Loucy (cell line): Measurements from ENCODE around the gene ODF2L.
A peak's percentile ranks its signal among the peaks of the same experiment; 100 is the strongest.

Experiments used
- H2AFZ ChIP-seq: fragments of 200-600 bp; sonication (generic); 2 replicates; pipeline ENCODE4 v1.6.0; 2016; ENCODE audit warnings: antibody characterized with exemption, mild to moderate bottlenecking, low read length, moderate library complexity
- H3F3A ChIP-seq: fragments of 200-600 bp; 2 replicates; pipeline ENCODE4 v1.6.0; 2016; ENCODE audit warnings: antibody characterized with exemption, low read depth, mild to moderate bottlenecking
- H3K27me3 ChIP-seq: fragments of 200-600 bp; sonication (generic); 2 replicates; pipeline ENCODE4 v1.6.1; 2014; ENCODE audit warnings: low read length, mild to moderate bottlenecking; ENCODE audit not compliant: insufficient read depth, poor library complexity, severe bottlenecking
- H3K36me3 ChIP-seq: fragments of 200-600 bp; sonication (generic); 2 replicates; pipeline ENCODE4 v1.6.1; 2016; ENCODE audit warnings: low read length; ENCODE audit not compliant: insufficient read depth
- H3K4me1 ChIP-seq: fragments of 200-600 bp; sonication (generic); 2 replicates; pipeline ENCODE4 v1.5.1; 2014; ENCODE audit warnings: low read length, mild to moderate bottlenecking; ENCODE audit not compliant: insufficient read depth, poor library complexity, severe bottlenecking
- H3K4me2 ChIP-seq: fragments of 200-600 bp; sonication (generic); 2 replicates; pipeline ENCODE4 v1.6.0; 2014; ENCODE audit warnings: antibody characterized with exemption, low read length, low read depth, mild to moderate bottlenecking; ENCODE audit not compliant: poor library complexity, severe bottlenecking
- H3K4me3 ChIP-seq: fragments of 200-600 bp; sonication (generic); 2 replicates; pipeline ENCODE4 v1.5.1; 2014; ENCODE audit warnings: low read length, mild to moderate bottlenecking, mixed read lengths; ENCODE audit not compliant: poor library complexity, severe bottlenecking
- H3K79me2 ChIP-seq: fragments of 200-600 bp; sonication (generic); 2 replicates; pipeline ENCODE4 v1.6.1; 2014; ENCODE audit warnings: low read length; ENCODE audit not compliant: insufficient read depth
- H3K9ac ChIP-seq: fragments of 200-600 bp; sonication (generic); 2 replicates; pipeline ENCODE4 v1.6.0; 2014; ENCODE audit warnings: mild to moderate bottlenecking, low read depth, low read length, moderate library complexity; ENCODE audit not compliant: poor library complexity, severe bottlenecking
- H3K9me2 ChIP-seq: fragments of 200-600 bp; sonication (generic); replicated peaks from 2 replicates; pipeline ENCODE4 v1.6.1; 2016; ENCODE audit warnings: low read depth, low read length, mixed read lengths
- H3K9me3 ChIP-seq: fragments of 200-600 bp; sonication (generic); 2 replicates; pipeline ENCODE4 v1.6.1; 2014; ENCODE audit warnings: mild to moderate bottlenecking, antibody characterized with exemption, low read length, low read depth; ENCODE audit not compliant: insufficient read depth
- H4K20me1 ChIP-seq: fragments of 200-600 bp; sonication (generic); 2 replicates; pipeline ENCODE4 v1.6.0; 2014; ENCODE audit warnings: antibody characterized with exemption, low read length, mild to moderate bottlenecking; ENCODE audit not compliant: insufficient read depth, poor library complexity, severe bottlenecking
- CTCF ChIP-seq: fragments of 200-600 bp; sonication (generic); conservative IDR thresholded peaks from 2 replicates; pipeline ENCODE4 v1.5.1; 2014; ENCODE audit warnings: mild to moderate bottlenecking, antibody characterized with exemption, low read length
- EZH2phosphoT487 ChIP-seq: fragments of 200-600 bp; IDR thresholded peaks from 2 replicates; pipeline ENCODE4 v1.6.1; 2018; ENCODE audit warnings: antibody characterized with exemption, mild to moderate bottlenecking, moderate library complexity, borderline replicate concordance

The ODF2L gene

GRCh38 chr1:86387916-86388627, 8.1 kb downstream of the ODF2L start:
- H3K4me1 ChIP-seq: peaks cover 18% of the 10 kb centered on the region
- no peak overlapping the region for H2AFZ ChIP-seq
- H3K4me3 ChIP-seq: no peak overlapping the region
- no peaks in the 10 kb centered on the region for H3K9me2 ChIP-seq
- TF ChIP-seq EZH2phosphoT487 (no peak), CTCF (no peak)
- no peaks in the 10 kb centered on the region for H3F3A ChIP-seq
- H3K27me3 ChIP-seq: no peaks in the 10 kb centered on the region
- H4K20me1 ChIP-seq: no peaks in the 10 kb centered on the region
- H3K79me2 ChIP-seq: peaks cover 16% of the 10 kb centered on the region
- no peak overlapping the region for H3K9ac ChIP-seq
- peak overlapping the region; percentile 49 for H3K4me2 ChIP-seq
- no peaks in the 10 kb centered on the region for H3K36me3 ChIP-seq
- H3K9me3 ChIP-seq: no peaks in the 10 kb centered on the region

GRCh38 chr1:86382878-86383277, 13.2 kb downstream of the ODF2L start:
- Histone ChIP-seq H3K4me1 (peaks cover 6% of the 10 kb centered on the region), H3K79me2 (0 out of 2 replicates have a peak, but pooled peaks cover 3% of the 10 kb centered on the region), H3K4me3 (peak overlapping the region; percentile 57), H3K27me3 (no peaks in the 10 kb centered on the region), H3K9me3 (peaks cover 5% of the 10 kb centered on the region; the same call in 1 of the 2 replicates), H3K36me3 (peaks cover 1% of the 10 kb centered on the region; the same call in 1 of the 2 replicates), H4K20me1 (no peaks in the 10 kb centered on the region), H3F3A (no peaks in the 10 kb centered on the region), H3K9ac (peak overlapping the region; percentile 60), H3K9me2 (no peaks in the 10 kb centered on the region), H3K4me2 (peak overlapping the region; percentile 57), H2AFZ (no peak overlapping the region)
- no peak for TF ChIP-seq CTCF
- no peak for TF ChIP-seq EZH2phosphoT487

GRCh38 chr1:86381223-86381622, 14.9 kb downstream of the ODF2L start:
- H3K36me3 ChIP-seq: peaks cover 8% of the 10 kb centered on the region; the same call in 1 of the 2 replicates
- H3K4me3 ChIP-seq: no peak overlapping the region
- no peaks in the 10 kb centered on the region for H4K20me1 ChIP-seq
- no peaks in the 10 kb centered on the region for H3K79me2 ChIP-seq
- H3K4me1 ChIP-seq: peaks cover 6% of the 10 kb centered on the region
- peaks cover 15% of the 10 kb centered on the region; the same call in 1 of the 2 replicates for H3K9me3 ChIP-seq
- H3F3A ChIP-seq: no peaks in the 10 kb centered on the region
- H3K4me2 ChIP-seq: no peak overlapping the region
- no peaks in the 10 kb centered on the region for H3K27me3 ChIP-seq
- H3K9ac ChIP-seq: no peak overlapping the region
- H3K9me2 ChIP-seq: no peaks in the 10 kb centered on the region
- H2AFZ ChIP-seq: no peak overlapping the region
- TF ChIP-seq CTCF (no peak), EZH2phosphoT487 (no peak)
